ENCODE results near the gene UBQLN4.

UBQLN4 gene

GRCh38 chr1:156053768-156054499 lies at the start of gene UBQLN4:
Gene UBQLN4, minus strand, starts transcription at chr1:156053798. Its CDS starts 97 bp downstream, at chr1:156053701.
- DNase-seq (ENCODE audit: low spot score), result peak; percentile 83

- DNase-seq (ENCODE audit: low spot score), result no peak
Measured at GRCh38 chr1:156102633-156103511, 49.3 kb upstream of the UBQLN4 start.

GRCh38 chr1:156101880-156102279 lies 48.3 kb upstream of the UBQLN4 start:
- DNase-seq (ENCODE audit: low spot score), result no peak

GRCh38 chr1:156100205-156100995 lies 46.8 kb upstream of the UBQLN4 start:
- peak; percentile 58 for DNase-seq (ENCODE audit: low spot score)

GRCh38 chr1:156099282-156099681 lies 45.7 kb upstream of the UBQLN4 start:
- no peak for DNase-seq (ENCODE audit: low spot score)

GRCh38 chr1:156098784-156099183 lies 45.2 kb upstream of the UBQLN4 start:
- DNase-seq (ENCODE audit: low spot score), result no peak

GRCh38 chr1:156097499-156098178 lies 44.0 kb upstream of the UBQLN4 start:
- no peak for DNase-seq (ENCODE audit: low spot score)

- peak; percentile 90 for DNase-seq (ENCODE audit: low spot score)
Measured at GRCh38 chr1:156096640-156097391, 43.2 kb upstream of the UBQLN4 start.

- DNase-seq (ENCODE audit: low spot score), result no peak
Measured at GRCh38 chr1:156095906-156096508, 42.4 kb upstream of the UBQLN4 start.

- DNase-seq (ENCODE audit: low spot score), result no peak
Measured at GRCh38 chr1:156091610-156092009, 38.0 kb upstream of the UBQLN4 start.

GRCh38 chr1:156090840-156091188 lies 37.2 kb upstream of the UBQLN4 start:
- DNase-seq (ENCODE audit: low spot score), result peak; percentile 93

GRCh38 chr1:156090138-156090839 lies 36.7 kb upstream of the UBQLN4 start:
- no peak for DNase-seq (ENCODE audit: low spot score)

GRCh38 chr1:156089704-156090103 lies 36.1 kb upstream of the UBQLN4 start:
- DNase-seq (ENCODE audit: low spot score), result no peak

- DNase-seq (ENCODE audit: low spot score), result no peak
Measured at GRCh38 chr1:156086256-156086662, 32.7 kb upstream of the UBQLN4 start.

- DNase-seq (ENCODE audit: low spot score), result no peak
Measured at GRCh38 chr1:156083800-156084790, 30.5 kb upstream of the UBQLN4 start.

- no peak for DNase-seq (ENCODE audit: low spot score)
Measured at GRCh38 chr1:156082309-156083091, 28.9 kb upstream of the UBQLN4 start, which contains the start of gene MEX3A. Gene MEX3A, minus strand, starts transcription at chr1:156082465. Its CDS starts 467 bp downstream, at chr1:156081998.

- no peak for DNase-seq (ENCODE audit: low spot score)
Measured at GRCh38 chr1:156081917-156082308, 28.3 kb upstream of the UBQLN4 start.
